Measurements from ENCODE around the gene ACOT7.
A peak's percentile ranks its signal among the peaks of the same experiment; 100 is the strongest.
"Not testable (repeated sequence)": the region's sequence is repeated elsewhere in the genome, so short reads cannot be mapped to it uniquely, and the experiment has no call there.

ACOT7 gene, protein sequence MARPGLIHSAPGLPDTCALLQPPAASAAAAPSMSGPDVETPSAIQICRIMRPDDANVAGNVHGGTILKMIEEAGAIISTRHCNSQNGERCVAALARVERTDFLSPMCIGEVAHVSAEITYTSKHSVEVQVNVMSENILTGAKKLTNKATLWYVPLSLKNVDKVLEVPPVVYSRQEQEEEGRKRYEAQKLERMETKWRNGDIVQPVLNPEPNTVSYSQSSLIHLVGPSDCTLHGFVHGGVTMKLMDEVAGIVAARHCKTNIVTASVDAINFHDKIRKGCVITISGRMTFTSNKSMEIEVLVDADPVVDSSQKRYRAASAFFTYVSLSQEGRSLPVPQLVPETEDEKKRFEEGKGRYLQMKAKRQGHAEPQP

DNA sequence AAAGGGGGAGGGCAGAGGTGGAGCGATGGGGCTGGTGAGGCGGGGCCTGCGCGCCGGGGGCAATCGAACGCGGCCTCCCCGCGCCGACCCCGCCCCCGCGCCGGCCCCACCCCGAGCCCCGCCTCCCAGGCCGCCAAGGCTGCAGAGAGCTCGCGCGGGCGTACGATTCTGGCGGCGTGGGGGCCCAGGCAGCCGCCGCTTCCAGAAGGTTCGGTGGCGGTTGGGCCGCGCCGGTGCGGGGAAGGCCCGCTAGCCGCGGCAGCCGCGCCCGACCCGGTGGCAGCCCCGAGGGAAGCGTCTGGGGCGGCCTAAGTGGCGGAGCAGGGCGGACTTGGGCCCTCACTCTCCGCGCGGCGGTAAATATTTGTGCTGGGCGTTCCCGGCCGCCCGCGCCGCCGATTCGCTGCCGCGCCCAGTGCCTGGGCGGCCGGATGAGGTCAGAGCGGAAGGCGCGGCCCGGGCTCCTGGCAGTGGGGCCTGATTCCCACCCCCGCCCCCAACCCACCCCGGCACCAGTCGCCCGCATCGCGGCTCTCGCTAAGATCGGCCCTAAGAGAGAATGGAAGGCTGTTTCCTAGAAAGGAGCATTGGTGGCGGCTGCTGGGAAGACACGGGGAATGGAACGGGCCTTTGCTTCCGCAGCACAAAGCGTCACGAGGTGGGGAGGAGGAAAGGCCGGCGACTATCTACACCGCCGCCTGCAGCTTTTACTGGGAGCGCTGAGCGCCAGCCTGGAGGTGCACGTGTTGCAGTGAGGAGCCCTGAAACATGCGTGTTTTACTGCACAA is at the start of gene ACOT7:
ACOT7 (minus strand) TSS at position 368 of the 788 bp plus-strand sequence. CDS start 368 bp downstream, outside the sequence.
- DNase-seq, result peak; percentile 93

- no peak for DNase-seq
Observed at GRCh38 chr1:6441586-6441985, 48.0 kb upstream of the ACOT7 start.

- DNase-seq, result peak; percentile 88
Observed at GRCh38 chr1:6440198-6441126, 46.9 kb upstream of the ACOT7 start.

DNA sequence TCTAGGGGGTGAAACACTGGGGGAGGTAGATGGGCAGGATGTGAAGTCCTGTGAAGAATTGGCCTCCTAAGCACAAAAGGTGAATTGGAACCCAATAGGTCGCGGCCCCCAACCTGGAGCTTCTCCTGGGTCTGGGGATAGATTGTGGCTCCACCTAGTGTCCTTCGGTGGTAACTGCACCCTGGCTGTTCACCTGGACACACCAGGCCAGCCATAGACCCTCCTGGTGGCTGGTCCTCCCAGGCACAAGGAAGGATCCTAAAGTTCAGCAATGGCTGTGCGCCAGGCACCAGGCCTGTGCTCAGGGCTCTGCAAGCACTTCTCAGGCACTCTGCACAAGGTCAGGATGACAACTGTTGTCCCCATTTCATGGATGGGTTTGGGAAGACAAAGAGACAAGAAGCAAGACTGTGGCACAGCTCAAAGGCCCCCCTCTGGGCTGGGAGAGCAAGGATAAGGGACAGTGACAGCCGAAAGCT is 44.5 kb upstream of the ACOT7 start:
- DNase-seq, result peak; percentile 87

GRCh38 chr1:6437012-6437700 is 43.6 kb upstream of the ACOT7 start:
- peak; percentile 28 for DNase-seq

DNA sequence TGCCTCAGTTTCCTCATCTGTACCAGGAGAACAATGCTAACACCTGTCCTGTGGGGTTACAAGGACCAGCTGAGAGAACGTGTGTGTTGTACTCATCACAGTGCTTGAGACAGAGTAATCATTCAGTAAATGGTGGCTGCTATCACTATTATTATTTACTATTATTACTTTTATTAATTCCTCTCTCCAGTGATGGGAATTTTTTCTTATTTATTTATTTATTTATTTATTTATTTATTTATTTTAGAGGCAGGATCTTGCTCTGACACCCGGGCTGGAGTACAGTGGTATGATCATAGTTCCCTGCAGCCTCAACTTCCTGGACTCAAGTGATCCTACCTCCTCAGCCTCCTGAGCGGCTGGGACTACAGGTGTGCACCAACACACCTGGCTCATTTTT is 42.7 kb upstream of the ACOT7 start:
- not testable (repeated sequence) for DNase-seq

- no peak for DNase-seq
Observed at GRCh38 chr1:6435547-6435946, 42.0 kb upstream of the ACOT7 start.

- DNase-seq, result no peak
Observed at GRCh38 chr1:6435129-6435528, 41.6 kb upstream of the ACOT7 start.

- DNase-seq, result peak; percentile 46
Observed at GRCh38 chr1:6434186-6434585, 40.6 kb upstream of the ACOT7 start.

DNA sequence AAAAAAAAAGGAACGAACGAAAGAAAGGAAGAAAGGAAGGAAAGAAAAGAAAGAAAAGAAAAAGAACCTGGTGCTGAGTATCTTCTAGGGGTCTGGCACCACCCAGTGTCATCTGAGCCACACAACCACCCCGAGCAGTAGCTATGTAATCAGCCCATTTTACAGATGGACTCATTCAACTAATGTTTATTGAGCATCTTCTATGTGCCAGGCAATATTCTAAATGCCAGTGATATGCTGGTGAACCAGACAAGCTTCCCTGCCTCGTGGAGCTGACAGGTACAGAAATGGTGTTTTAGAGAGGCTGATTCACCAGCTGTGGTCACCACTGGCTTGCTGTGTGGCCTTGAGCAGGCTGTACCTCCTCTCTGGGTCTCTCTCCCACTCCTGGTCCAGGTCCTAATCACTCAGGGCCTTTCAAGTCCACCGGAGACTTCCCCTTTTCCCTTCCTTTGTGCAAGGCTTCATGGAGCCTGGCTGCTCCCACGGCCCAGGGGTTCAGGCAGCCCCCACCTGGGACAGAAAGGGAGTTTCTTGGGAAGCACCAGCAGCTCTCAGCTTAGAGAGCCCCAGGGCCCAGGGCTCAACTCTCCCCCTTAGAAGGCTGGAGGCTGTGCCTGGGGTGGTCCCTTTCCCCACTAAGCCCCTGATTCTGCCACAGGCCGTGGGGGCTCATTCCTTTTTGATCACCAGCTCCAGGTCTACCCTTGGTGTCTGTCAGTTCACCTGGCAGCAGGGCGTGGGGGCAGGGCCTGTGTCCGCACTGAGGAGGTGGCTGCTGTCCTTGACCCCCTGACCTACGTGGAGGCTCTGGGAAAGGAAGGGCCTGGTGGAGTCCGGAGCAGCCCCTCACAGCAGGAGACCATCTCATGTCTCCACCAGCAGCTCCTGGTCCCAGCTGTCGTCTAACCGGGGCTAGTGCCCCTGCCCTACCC is 38.3 kb upstream of the ACOT7 start:
- not testable (repeated sequence) for DNase-seq

DNA sequence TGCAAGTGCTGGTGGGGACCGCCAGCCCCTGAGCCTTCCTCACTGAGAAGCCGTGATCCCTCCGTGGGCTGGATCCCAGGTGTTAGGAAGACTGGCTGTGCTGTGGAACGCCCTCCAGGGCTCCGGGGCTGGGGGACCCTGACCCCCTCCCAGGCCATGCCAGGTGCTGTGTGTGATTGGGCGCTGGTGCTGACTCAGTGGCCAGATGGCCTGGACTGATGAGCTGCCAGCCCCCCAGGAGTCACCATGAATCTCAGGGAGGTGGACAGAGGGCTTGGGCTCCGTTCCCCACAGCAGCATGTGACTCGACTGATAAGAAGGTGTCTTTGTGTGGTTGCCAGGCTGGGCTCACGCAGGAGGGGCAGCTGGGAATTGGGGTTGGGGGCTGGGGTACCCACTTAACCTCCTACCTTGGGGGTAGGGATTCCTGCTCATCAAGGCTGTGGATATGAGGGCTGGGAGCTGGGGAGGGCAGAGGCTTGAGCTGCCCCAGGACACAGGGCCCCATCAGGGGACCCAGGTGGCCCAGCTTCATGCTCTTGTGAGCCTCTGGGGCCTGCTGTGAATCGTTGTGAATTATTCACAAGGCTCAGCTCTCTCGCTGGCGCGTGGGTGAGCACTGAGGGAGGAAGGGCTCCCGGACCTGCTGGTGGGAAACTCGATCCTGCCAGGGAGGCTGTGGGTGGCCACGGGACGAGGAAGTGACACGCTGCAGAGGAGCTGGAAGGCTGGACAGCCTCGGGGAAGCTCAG is 36.3 kb upstream of the ACOT7 start:
- not testable (repeated sequence) for DNase-seq

- not testable (repeated sequence) for DNase-seq
Observed at GRCh38 chr1:6428453-6428852, 34.9 kb upstream of the ACOT7 start.

DNA sequence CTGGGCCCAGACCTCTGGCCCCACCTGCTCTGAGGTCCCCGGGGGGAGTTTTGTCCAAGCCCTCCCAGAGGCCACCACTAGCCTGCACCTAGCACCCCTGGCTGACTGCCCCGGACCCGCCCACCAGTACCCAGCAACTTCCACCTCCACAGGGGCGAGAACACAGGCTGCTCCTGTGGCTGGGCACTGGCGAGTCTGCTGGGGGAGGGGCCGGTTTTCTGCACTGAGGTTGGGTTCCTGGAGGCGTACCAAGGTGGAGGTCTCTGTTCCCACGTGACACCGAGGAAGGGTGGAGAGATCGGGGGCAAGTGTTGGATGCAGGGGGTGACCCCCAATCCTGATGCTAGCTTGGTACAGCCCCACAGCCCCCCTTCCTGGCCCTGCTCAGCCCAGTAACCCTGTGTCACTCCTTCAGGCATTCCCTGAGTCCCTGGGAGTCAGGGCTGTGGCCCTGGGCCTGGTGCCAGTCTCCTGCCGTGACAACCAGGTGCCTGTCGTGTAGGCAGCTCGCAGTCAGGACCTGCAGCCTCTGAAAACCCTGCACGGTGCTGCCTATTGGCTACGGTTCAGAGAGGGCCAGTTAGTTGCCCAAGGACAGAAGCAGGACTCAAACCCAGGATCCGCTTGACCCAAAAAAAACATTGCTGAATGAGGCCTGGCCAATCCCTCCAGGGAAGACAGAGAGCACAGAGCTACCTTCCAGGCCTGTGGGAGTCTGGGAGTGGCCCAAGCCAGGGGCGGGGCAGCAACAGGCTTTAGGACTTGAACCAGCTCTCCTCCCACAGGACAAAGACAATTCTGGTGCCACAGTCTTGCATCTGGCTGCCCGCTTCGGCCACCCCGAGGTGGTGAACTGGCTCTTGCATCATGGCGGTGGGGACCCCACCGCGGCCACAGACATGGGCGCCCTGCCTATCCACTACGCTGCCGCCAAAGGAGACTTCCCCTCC is 34.1 kb upstream of the ACOT7 start:
- no peak for DNase-seq

- no peak for DNase-seq
Observed at GRCh38 chr1:6426972-6427350, 33.4 kb upstream of the ACOT7 start.

DNA sequence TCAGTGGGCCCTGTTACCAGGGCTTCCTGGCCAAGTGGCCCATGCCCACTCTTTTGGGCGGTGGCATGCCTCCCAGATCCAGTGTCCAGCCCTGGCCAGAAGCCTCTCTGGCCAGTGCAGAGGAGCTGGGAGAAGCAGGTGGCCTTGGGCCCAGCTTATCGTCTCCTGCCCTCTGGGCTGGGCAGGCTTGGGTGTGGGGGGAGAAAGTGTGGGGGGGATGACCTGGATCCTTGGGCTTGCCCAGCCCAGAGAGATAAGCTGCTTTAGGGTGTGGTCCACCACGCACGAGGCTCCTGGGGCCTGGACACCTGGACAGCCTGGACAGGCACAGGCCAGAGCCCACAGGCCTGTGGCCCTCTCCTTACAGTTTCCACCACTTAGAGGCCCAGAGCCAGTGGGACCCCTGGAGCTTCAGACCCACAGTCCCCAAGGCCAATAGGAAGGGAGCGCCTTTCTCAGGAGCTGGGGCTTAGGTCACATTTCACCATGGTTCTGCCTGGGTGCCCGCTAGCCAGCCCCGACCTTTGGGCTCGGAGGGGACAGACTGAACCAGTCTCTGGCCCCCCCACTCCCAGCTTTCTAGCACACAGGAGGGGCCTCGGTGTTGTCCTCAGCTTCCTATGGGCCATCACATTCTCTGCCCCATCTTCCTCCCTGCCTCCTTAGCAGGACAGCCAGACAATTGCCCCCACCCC is 32.9 kb upstream of the ACOT7 start:
- DNase-seq, result no peak

GRCh38 chr1:6425658-6426057 is 32.1 kb upstream of the ACOT7 start:
- DNase-seq, result no peak

DNA sequence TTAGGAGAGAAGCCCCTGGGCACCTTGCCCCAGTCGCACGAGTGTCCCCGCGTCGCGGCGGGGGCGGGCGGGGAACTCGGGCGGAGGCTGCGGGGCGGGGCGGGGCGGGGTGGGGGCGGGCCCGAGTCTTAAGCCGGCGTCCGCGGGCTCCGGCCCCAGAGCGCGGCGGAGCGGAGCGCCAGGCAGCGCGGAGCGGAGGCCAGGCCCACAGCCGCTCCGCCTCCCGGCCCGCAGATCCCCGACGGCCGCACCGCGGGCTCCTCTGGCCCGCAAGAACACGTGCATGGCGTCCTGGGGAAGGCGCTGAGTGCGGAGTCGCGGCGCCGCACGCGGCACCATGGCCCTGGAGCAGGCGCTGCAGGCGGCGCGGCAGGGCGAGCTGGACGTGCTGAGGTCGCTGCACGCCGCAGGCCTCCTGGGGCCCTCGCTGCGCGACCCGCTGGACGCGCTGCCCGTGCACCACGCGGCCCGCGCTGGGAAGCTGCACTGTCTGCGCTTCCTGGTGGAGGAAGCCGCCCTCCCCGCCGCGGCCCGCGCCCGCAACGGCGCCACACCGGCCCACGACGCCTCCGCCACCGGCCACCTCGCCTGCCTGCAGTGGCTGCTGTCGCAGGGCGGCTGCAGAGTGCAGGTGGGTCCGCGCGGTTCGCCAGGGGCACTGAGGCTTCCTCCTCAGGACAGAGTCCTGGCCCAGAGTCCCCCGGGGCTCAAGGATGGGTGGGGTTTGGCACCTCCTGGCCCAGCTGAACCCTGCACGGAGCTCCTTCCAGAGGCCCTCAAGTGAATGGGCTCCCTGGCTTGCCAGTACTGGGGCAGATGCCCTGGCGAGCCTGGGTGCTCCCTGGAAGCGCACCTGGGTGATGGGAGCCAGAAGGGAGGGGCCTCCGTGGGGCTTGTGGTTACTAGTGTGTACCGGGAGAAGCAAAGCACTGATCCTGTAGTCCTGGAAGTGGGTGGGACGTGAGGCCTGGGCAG is 31.3 kb upstream of the ACOT7 start, which contains the start of gene ESPN:
ESPN (plus strand) TSS at position 158 of the 975 bp plus-strand sequence; CDS start at position 338, 180 bp downstream.
- DNase-seq, result peak; percentile 61

All from NCI-H82 (cell line).